K562 (cell line): ENCODE results near the gene CHAC1. TPM values are rescaled to one million over a fixed set of nuclear protein-coding genes. Genes with fewer than 3 reads are reported as not detected.

ENCODE experiments used
- BACH1 ChIP-seq: fragments of 200-800 bp; sonication (Bioruptor generic); IDR thresholded peaks from 2 replicates; pipeline ENCODE4 v1.6.1; 2016; ENCODE audit warnings: missing genetic modification characterization, missing compliant biosample characterization
- BRCA1 ChIP-seq, 2 experiments: fragments of 450-650 bp in 1 of 2; sonication (generic) in 1 of 2; formaldehyde crosslinking in 1 of 2; IDR thresholded peaks; 2 replicates each; pipeline versions ENCODE4 v1.5.0 to v1.6.1; 2017 to 2020; ENCODE audit warnings: mild to moderate bottlenecking in 1 of 2, missing genetic modification reagents in 1 of 2
- ESRRA ChIP-seq: fragments of 450-650 bp; IDR thresholded peaks from 2 replicates; pipeline ENCODE4 v1.6.1; 2014; ENCODE audit warnings: low read depth, mild to moderate bottlenecking, moderate library complexity, borderline replicate concordance
- HDAC6 ChIP-seq: IDR thresholded peaks from 2 replicates; pipeline ENCODE4 v1.6.1; 2012; ENCODE audit warnings: low read depth, mild to moderate bottlenecking, control low read depth, inconsistent platforms, low read length, moderate library complexity
- KDM4B ChIP-seq, 2 experiments: fragments of 450-650 bp in 1 of 2; sonication (generic) in 1 of 2; IDR thresholded peaks; 2 replicates each; pipeline ENCODE4 v1.6.1; 2016 to 2017; ENCODE audit warnings: borderline replicate concordance in 2 of 2, antibody characterized with exemption in 1 of 2, low read depth in 1 of 2, mild to moderate bottlenecking in 1 of 2
- LCOR ChIP-seq: sonication (generic); formaldehyde crosslinking; IDR thresholded peaks from 2 replicates; pipeline ENCODE4 v1.8.0; 2022; ENCODE audit warnings: mild to moderate bottlenecking, missing genetic modification reagents
- MYNN ChIP-seq, 2 experiments: sonication (generic); formaldehyde crosslinking in 1 of 2; IDR thresholded peaks; 2 replicates each; pipeline versions ENCODE4 v1.5.0 to v1.6.1; 2016 to 2020; ENCODE audit warnings: antibody characterized with exemption in 1 of 2, missing genetic modification reagents in 1 of 2
- NFE2 ChIP-seq: IDR thresholded peaks from 2 replicates; pipeline ENCODE4 v1.6.1; 2014; ENCODE audit warnings: antibody characterized with exemption, low read depth
- PHF20 ChIP-seq: fragments of 450-650 bp; IDR thresholded peaks from 2 replicates; pipeline ENCODE4 v1.6.1; 2018; ENCODE audit not compliant: partially characterized antibody
- SIN3B ChIP-seq: fragments of 450-650 bp; IDR thresholded peaks from 2 replicates; pipeline ENCODE4 v1.6.1; 2017; ENCODE audit warnings: low read depth, mild to moderate bottlenecking, moderate library complexity
- SP2 ChIP-seq: IDR thresholded peaks from 2 replicates; pipeline ENCODE4 v1.6.1; 2011; ENCODE audit warnings: mild to moderate bottlenecking, low read depth, low read length, moderate library complexity; ENCODE audit not compliant: poor library complexity, severe bottlenecking; ENCODE audit errors: extremely low read depth
- TBP ChIP-seq: optimal IDR thresholded peaks from 2 replicates; pipeline ENCODE3; 2011; ENCODE audit warnings: low read depth, low read length, improper control_type of control experiment
- ZNF143 ChIP-seq: sonication (generic); formaldehyde crosslinking; IDR thresholded peaks from 2 replicates; pipeline ENCODE4 v1.9.0; 2022; ENCODE audit warnings: mild to moderate bottlenecking, missing genetic modification reagents
- ZNF57 ChIP-seq: fragments of 450-650 bp; formaldehyde crosslinking; IDR thresholded peaks from 2 replicates; pipeline ENCODE4 v1.4.0; 2020; ENCODE audit warnings: mild to moderate bottlenecking, moderate library complexity
- ZNF668 ChIP-seq: fragments of 250-450 bp; sonication (Bioruptor Pico); IDR thresholded peaks from 2 replicates; pipeline ENCODE4 v1.8.0; 2022; ENCODE audit warnings: mild to moderate bottlenecking, inconsistent platforms
- ZSCAN32 ChIP-seq: fragments of 450-650 bp; formaldehyde crosslinking; IDR thresholded peaks from 2 replicates; pipeline ENCODE4 v1.4.0; 2020; ENCODE audit warnings: mild to moderate bottlenecking, moderate library complexity
- polyA plus RNA-seq, 8 experiments: library from polyadenylated mRNA; depleted of rRNA in 4 of 8; stranded (reverse) in 5 of 8; unstranded in 3 of 8; fragments of >200 nt; fragmentation: Nextera tagmentation in 2 of 8; fragmentation: Illumina TruSeq in 1 of 8; extraction: Ambion mirVana in 2 of 8; extraction: Trizol in 1 of 8; gene quantifications; 2 replicates each; pipeline versions ENCODE4 v1.2.1 to v1.2.3, GENCODE V29; 2011 to 2014; ENCODE audit warnings: inconsistent platforms in 1 of 8, missing spikeins in 1 of 8
- total RNA-seq, 7 experiments: library from RNA; depleted of rRNA in 6 of 7; stranded (reverse); fragments of >200 nt in 6 of 7; fragmentation: Illumina TruSeq in 2 of 7; extraction: Trizol in 2 of 7; gene quantifications; 2 replicates each; pipeline versions ENCODE4 v1.2.1 to v1.2.3, GENCODE V29; 2011 to 2021; ENCODE audit warnings: low replicate concordance in 1 of 7
- TF ChIP-seq, protein P1 (sequence below): fragments of 250-450 bp; sonication (Bioruptor Pico); IDR thresholded peaks from 2 replicates; pipeline ENCODE4 v1.6.1; 2021; ENCODE audit warnings: mild to moderate bottlenecking
- TF ChIP-seq, protein P2 (sequence below): fragments of 450-650 bp; IDR thresholded peaks from 2 replicates; pipeline ENCODE4 v1.6.1; 2016; ENCODE audit warnings: low read depth, mild to moderate bottlenecking, moderate library complexity
- TF ChIP-seq, protein P3 (sequence below): fragments of 200-400 bp; formaldehyde crosslinking; IDR thresholded peaks from 2 replicates; pipeline ENCODE4 v1.6.1; 2017; ENCODE audit warnings: mild to moderate bottlenecking, low read depth, low read length, moderate library complexity
- TF ChIP-seq, protein P4 (sequence below): fragments of 250-450 bp; sonication (Bioruptor Pico); IDR thresholded peaks from 2 replicates; pipeline ENCODE4 v1.8.0; 2021; ENCODE audit warnings: moderate library complexity, mild to moderate bottlenecking, inconsistent platforms
- TF ChIP-seq, protein P5 (sequence below): fragments of 450-650 bp; IDR thresholded peaks from 2 replicates; pipeline ENCODE4 v1.6.1; 2016; ENCODE audit warnings: antibody characterized with exemption
- TF ChIP-seq, protein P6 (sequence below): fragments of 250-450 bp; sonication (Bioruptor Pico); IDR thresholded peaks from 2 replicates; pipeline ENCODE4 v1.9.0; 2021; ENCODE audit warnings: mild to moderate bottlenecking

Gene CHAC1
- total and polyA plus RNA-seq, 9 of the 15 experiments (the other 6 are each of a cell fraction or from before 2014, with no cell fraction given), result 0.47 to 39.0 (median 7.5) TPM

DNA sequence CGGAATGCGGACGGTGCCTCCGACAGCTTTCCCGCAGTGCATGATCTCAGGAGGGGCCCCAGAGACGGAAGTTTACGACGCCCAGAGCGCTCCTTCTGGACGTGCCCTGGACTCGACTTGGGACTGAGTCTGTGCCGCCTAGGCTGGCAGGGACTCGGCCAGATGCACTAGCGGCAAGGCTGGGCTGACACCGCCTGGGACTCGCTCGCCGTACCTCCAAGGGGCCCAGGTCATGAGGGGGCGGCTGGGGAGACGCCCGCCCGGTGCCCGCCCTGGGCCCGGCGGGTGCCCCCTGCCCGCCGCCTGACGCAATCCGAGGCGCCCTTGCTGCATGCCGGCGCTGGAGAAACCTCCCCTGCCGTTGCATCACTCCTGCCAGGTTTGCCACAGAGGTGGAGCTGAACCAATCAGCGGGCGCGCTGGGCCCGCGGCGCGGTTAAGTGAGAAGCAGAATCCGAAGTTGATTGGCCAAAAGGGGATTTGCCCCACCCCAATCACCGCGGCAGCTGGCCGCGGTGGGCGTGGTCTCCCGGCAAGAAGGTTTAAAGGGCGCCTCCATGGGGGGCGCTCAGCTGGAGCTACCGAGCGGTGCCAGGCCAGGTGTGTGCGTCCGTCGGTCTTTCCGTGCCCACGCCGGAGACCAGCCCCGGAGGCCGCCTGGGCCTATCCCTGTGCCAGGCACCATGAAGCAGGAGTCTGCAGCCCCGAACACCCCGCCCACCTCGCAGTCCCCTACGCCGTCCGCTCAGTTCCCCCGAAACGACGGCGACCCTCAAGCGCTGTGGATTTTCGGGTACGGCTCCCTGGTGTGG is at the start of gene CHAC1 (continued):
- TF ChIP-seq, protein P1, sequence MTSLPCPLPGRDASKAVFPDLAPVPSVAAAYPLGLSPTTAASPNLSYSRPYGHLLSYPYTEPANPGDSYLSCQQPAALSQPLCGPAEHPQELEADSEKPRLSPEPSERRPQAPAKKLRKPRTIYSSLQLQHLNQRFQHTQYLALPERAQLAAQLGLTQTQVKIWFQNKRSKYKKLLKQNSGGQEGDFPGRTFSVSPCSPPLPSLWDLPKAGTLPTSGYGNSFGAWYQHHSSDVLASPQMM, result no peak
- TF ChIP-seq, protein P2, sequence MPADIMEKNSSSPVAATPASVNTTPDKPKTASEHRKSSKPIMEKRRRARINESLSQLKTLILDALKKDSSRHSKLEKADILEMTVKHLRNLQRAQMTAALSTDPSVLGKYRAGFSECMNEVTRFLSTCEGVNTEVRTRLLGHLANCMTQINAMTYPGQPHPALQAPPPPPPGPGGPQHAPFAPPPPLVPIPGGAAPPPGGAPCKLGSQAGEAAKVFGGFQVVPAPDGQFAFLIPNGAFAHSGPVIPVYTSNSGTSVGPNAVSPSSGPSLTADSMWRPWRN, result no peak
- TF ChIP-seq SIN3B (no peak), ESRRA (peak; percentile 69; the same call in 1 of the 2 replicates), ZNF57 (CRISPR knock-in tag) (no peak), NFE2 (no peak), ZNF668 (CRISPR knock-in tag) (no peak), ZNF143 (no peak), KDM4B (IDR thresholded peaks at IDR 0.05; ENCODE audit: borderline replicate concordance in 2 of 2, low read depth in 1 of 2) (no peak), BACH1 (tag) (no peak), BRCA1 (IDR thresholded peaks at IDR 0.05) (no peak), BRCA1 (CRISPR knock-in tag; IDR thresholded peaks at IDR 0.05) (no peak), SP2 (no peak), TBP (peak; percentile 83), MYNN (IDR thresholded peaks at IDR 0.05) (no peak), MYNN (CRISPR knock-in tag; IDR thresholded peaks at IDR 0.05) (no peak), HDAC6 (no peak), LCOR (0 out of 2 replicates have a peak, but pooled peaks have one; percentile 58), ZSCAN32 (CRISPR knock-in tag) (peak; percentile 88), PHF20 (no peak)
- TF ChIP-seq, protein P3, sequence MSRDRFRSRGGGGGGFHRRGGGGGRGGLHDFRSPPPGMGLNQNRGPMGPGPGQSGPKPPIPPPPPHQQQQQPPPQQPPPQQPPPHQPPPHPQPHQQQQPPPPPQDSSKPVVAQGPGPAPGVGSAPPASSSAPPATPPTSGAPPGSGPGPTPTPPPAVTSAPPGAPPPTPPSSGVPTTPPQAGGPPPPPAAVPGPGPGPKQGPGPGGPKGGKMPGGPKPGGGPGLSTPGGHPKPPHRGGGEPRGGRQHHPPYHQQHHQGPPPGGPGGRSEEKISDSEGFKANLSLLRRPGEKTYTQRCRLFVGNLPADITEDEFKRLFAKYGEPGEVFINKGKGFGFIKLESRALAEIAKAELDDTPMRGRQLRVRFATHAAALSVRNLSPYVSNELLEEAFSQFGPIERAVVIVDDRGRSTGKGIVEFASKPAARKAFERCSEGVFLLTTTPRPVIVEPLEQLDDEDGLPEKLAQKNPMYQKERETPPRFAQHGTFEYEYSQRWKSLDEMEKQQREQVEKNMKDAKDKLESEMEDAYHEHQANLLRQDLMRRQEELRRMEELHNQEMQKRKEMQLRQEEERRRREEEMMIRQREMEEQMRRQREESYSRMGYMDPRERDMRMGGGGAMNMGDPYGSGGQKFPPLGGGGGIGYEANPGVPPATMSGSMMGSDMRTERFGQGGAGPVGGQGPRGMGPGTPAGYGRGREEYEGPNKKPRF, result no peak
- TF ChIP-seq, protein P4, sequence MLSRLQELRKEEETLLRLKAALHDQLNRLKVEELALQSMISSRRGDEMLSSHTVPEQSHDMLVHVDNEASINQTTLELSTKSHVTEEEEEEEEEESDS (CRISPR knock-in tag), result no peak
- TF ChIP-seq, protein P5, sequence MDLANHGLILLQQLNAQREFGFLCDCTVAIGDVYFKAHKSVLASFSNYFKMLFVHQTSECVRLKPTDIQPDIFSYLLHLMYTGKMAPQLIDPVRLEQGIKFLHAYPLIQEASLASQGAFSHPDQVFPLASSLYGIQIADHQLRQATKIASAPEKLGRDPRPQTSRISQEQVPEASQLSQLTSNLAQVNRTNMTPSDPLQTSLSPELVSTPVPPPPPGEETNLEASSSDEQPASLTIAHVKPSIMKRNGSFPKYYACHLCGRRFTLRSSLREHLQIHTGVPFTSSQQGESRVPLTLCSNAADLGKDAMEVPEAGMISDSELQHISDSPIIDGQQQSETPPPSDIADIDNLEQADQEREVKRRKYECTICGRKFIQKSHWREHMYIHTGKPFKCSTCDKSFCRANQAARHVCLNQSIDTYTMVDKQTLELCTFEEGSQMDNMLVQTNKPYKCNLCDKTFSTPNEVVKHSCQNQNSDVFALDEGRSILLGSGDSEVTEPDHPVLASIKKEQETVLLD, result no peak
- TF ChIP-seq, protein P6, sequence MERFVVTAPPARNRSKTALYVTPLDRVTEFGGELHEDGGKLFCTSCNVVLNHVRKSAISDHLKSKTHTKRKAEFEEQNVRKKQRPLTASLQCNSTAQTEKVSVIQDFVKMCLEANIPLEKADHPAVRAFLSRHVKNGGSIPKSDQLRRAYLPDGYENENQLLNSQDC (CRISPR knock-in tag), result no peak
